ENCODE measurements around the gene IFT43.
A peak's percentile ranks its signal among the peaks of the same experiment; 100 is the strongest.
"Not testable (repeated sequence)": the region's sequence is repeated elsewhere in the genome, so short reads cannot be mapped to it uniquely, and the experiment has no call there.

IFT43 gene

DNA sequence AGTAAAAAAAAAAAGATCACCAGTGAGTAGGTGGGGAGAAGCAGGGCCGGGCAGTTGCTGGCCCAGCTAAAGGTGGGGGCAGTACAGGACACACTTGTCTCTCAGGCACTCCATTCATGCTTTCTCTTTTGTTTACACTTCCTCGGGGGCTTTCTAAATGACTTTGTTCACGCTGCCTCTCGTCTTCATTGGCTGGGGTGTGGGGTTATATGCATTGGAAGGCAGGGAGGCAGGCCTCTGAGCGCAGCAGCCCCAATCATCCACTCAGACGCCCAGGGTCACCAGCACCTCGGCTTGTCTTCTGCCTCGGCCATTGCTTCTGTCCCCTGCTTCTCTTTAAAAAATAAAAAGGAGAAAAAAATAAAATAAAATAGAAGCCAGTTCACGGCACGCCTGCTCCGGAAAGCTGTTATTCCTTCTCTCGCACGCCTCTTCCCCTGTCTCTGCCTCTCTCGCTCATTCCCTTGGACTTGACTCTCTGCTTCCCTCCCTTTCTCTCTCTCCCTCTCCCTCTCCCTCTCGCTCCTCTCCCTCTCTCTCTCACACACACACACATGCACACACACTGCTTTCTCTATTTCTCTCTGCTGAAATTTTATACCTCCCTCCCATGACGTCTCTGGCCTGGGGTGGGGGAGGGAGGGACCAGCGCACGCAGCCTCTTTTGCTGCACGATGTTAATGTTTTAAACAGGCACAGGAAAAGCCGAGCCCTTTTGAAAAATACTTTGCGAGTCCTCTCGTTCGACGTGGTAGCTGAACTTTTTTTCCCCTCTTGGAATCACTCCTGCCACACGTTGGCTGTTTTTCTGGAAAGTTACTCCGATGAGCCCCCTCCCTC is 3.9 kb upstream of the IFT43 start, which contains the start of gene TGFB3:
Gene TGFB3 (minus strand): TSS at position 570 of the 840 bp plus-strand sequence. CDS start 1,102 bp downstream, outside the sequence.
- DNase-seq: peak; percentile 52

- DNase-seq: peak; percentile 62
These were observed 3.1 kb upstream of the IFT43 start for GRCh38 chr14:75982266-75983018.

- DNase-seq: no peak
These were observed 2.6 kb upstream of the IFT43 start for GRCh38 chr14:75983019-75983358.

GRCh38 chr14:75984674-75985073 is 889 bp upstream of the IFT43 start:
- no peak for DNase-seq

- DNase-seq: no peak
These were observed 839 bp downstream of the IFT43 start for GRCh38 chr14:75986439-75986765.

DNA sequence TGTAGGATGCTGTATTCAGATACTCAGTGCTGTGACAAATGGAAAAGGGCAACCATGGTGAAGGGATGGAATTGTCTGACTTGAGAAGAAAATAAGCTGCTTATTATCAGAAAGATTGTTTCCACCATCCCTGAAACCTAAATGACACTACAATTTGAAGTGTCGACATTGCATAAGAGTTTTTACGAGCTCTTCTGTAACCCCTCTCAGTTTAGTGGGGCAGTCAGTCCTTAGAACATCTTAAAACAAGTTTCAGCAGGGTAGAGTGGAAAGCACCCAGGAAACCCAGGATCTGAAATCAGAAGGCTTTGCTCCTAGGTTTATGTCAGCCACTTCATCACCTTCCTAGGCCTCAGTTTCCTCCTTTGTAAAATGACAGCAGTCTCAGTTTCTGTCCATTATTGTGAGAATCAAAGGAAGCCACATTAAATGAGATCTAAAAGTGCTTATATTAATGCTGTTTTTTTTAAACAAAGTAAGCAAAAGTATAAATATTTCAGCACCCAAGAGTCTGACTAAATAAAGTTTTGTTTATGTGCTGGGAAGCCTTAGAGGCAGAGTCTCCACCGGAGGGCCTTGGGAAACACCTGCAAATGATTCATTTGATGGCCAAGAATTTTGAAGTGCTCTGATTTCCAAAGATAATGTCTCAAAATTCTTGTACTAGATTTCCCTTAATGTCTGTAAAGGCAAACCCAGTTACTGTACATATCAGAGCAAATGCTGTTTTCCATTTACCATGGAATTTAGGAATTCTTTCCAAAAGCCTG is 1.8 kb downstream of the IFT43 start:
- DNase-seq: no peak

DNA sequence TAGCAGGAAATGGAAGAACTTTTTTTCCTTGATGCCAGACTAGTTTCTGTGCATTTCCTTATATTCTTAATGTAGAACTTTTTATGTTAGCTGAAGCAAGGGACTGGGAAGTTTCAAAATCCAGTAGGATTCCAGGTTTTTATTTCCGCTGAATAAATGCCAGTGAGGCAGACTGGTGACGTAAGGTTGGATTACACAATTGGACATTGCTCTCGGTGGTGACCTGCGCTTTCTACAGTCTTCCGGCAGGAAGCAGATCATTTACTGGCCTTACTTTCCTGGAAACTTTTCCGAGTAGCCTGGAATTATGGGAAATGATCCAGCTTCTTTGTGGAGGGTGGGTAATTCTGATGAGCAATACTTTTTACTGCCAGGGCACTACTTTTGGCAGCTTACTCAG is 3.6 kb downstream of the IFT43 start:
- no peak for DNase-seq

DNA sequence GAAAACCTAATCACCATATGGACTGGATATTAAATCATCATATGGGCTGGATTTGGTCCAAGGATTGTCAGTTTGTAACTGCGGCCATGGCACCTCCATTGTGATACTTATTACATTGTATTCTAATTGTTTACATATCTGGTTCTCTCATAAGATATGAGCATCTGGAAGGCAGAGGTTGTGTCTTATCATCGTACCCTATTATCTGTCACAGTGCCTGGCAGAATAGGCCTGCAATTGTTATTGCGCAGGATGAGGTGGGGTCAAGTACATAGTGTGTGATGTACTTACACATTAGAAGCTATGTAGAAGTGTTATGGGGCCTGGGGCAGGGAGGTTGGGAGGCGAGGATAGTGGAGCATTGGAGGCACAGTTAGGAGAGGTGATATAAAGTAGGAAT is 4.7 kb downstream of the IFT43 start:
- no peak for DNase-seq

DNA sequence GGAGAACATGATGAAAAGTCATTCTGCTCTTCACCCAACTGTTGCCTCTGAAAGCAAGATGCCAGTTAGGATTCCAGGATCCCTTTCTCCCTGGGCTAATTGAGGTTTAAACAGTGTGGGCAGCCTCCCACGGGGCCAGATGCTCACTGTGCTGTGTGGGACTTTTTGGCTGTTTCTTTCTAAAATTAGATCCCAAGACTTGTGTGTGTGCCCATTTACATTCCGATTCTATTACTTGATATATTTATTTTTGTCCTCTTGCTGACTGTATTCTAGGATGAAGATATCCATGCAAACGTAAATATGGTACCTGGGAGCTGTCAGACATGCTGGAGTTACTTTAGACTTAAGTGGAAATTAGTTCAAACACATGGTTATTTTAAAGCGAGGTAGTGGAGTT is 6.2 kb downstream of the IFT43 start:
- DNase-seq: no peak

- DNase-seq: no peak
These were observed 8.0 kb downstream of the IFT43 start for GRCh38 chr14:75993567-75994041.

- no peak for DNase-seq
These were observed 9.9 kb downstream of the IFT43 start for GRCh38 chr14:75995372-75996041.

DNA sequence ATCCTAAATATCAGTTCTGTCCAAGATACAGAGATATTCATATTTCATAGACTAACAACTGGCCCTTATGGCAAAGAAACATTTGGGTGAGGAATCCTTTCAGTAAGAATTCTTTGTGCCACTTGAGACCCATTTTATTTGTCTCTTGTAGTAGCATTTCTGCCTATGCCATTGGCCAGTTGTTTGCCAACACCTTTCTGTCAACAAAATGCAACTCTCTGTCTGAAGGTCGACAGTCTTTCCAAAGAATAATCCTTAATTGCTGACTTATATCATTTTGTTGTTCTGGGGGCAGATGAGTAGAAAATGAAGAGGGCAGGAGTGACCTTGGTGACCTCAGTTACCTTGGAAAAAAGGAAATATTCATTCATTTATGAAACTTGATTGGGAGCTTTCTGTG is 10.9 kb downstream of the IFT43 start:
- DNase-seq: no peak

DNA sequence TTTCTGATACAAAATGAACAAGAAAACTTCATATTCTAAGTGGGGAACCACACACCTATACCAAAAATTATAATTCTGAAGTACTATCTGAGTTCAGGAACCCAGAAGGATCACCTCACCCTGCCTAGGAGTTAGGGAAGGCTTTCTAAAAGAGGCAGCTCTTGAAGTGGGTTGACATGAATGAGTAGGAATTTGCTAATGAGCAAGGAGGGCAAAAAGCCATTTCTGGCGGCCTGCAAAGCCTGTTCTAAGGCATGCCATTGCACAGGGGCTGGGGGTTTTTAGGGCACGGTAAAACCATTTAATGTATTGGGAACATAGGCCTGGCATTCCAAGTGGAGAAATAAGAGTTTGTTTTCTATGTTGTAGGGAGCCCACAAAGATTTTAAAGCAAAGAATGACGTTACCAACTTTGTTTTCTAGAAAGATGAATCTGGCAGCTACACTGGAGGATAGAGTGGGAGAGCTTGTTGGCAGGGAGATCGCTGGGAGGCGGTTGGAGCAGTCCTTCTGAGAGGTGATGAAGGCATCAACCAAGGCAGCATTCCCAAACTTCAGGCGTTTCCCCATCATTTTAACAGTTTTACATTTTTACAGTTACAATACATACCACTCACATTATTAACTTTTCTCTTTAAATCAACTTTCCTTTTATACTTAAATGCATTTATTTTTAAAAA is 14.1 kb downstream of the IFT43 start:
- DNase-seq: no peak

- no peak for DNase-seq
These were observed 16.8 kb downstream of the IFT43 start for GRCh38 chr14:76002383-76002782.

- no peak for DNase-seq
These were observed 20.7 kb downstream of the IFT43 start for GRCh38 chr14:76006253-76006652.

DNA sequence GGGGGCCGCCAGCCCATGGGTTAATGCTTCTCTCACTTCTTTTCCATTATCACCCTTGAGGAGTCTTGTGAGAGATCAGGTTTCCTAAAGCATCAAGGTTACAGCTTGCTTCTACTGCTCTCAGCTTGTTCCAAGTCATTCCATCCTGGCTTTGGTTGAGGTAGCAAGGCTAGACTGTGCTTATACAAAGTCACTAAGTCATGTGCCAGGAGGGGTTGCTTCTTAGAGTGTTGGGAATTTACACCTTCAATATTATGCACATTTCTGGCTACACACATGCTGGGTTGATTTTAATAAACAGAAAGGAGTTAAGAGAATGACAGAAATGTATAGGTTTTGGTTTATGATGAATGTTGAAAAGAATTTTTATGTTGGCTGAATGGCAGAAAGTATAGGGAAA is 21.8 kb downstream of the IFT43 start:
- no peak for DNase-seq

- DNase-seq: no peak
These were observed 22.3 kb downstream of the IFT43 start for GRCh38 chr14:76007852-76008251.

DNA sequence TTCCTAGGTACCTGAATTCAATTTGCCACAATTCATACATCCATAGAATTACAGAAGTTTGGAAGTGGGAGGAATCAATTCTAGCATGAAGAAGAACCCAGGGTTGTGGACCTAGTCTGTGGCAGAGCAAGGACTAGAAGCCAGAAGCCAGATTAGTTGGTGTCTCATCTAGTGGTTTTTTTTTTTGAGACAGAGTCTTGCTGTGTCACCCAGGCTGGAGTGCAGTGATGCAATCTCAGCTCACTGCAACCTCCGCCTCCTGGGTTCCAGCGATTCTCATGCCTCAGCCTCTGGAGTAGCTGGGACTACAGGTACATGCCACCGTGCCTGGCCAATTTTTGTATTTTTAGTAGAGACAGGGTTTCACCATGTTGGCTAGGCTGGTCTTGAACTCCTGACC is 24.1 kb downstream of the IFT43 start:
- DNase-seq: not testable (repeated sequence)

- no peak for DNase-seq
These were observed 26.4 kb downstream of the IFT43 start for GRCh38 chr14:76011930-76012329.

DNA sequence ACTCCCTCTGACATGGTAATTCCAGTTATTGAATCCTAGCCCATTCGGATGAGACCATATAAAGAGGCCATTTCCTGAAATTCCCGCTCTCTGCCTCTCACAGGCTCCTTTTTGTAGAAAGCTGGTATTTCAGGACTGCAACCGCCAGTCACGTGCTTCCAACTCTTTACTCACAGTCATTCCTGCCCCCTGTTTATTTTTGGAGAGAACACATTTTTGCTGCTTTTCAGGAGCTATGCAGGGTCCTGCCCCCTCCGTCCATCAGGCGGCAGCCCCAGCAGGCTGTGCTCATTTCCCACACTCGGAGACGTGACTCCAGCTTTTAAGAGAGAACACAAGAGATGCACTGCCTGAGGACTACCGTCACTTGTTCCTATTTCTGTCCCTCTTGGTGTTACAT is 26.8 kb downstream of the IFT43 start:
- DNase-seq: no peak

DNA sequence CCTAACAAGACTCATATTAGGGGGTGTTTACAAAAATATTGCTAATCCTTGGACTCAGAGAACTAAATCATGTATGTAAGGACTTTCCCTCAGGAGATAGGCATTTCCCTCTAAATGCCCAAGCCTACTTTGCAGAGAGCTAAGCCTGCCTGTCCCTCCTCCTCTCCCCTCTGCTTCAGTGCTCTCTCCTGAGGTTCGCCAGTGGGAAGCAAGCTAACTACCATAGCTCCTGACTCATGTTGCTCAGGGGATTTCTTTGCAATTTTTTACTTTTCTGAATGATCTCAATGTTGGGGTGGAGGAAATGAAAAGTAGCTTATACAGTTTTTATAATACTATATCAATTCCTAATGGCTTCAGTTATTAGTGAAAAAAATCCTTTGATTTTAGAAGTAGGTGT is 29.6 kb downstream of the IFT43 start:
- peak; percentile 63 for DNase-seq

DNA sequence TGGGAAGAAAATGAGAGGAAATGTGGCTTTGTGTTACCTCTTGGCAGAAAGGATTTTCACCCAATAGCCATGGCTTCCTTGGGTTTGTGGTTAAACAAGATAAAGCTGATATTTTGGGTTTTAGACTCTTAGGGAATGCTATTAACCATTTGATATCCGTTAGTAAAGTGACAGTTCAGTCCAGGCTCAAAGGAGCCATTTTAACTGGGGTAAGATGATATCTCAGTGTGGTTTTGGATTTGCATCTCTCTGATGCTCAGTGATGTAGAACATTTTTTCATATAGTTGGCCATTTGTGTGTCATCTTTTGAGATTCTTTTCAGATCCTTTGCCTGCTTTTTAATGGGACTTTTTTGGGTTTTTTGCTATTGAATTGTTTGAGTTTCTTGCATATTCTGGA is 30.1 kb downstream of the IFT43 start:
- DNase-seq: peak; percentile 90

All from NCI-H526 treated with DMSO at 0.1 percent for 48 hours (cell line).